ENCODE results near the gene PIEZO2.

Gene PIEZO2

GRCh38 chr18:10789180-10789579 is 360.2 kb downstream of the PIEZO2 start:
- TF ChIP-seq CTCF (IDR thresholded peaks at IDR 0.05; ENCODE audit: control insufficient read depth, insufficient read depth, low read depth, low read length, missing control alignments): no peak
- no peak for DNase-seq (ENCODE audit: low read depth)
- no peak overlapping the region for H3K4me3 ChIP-seq (ENCODE audit: control insufficient read depth, low read depth, low read length)

- DNase-seq (ENCODE audit: low read depth): peak; percentile 67
- TF ChIP-seq CTCF (IDR thresholded peaks at IDR 0.05; ENCODE audit: control insufficient read depth, insufficient read depth, low read depth, low read length, missing control alignments): peak; percentile 92
Measured at GRCh38 chr18:10787293-10787901, 362.0 kb downstream of the PIEZO2 start.

GRCh38 chr18:10785798-10786197 is 363.6 kb downstream of the PIEZO2 start:
- no peak overlapping the region for H3K4me3 ChIP-seq (ENCODE audit: control insufficient read depth, low read depth, low read length)
- TF ChIP-seq CTCF (IDR thresholded peaks at IDR 0.05; ENCODE audit: control insufficient read depth, insufficient read depth, low read depth, low read length, missing control alignments): no peak
- DNase-seq (ENCODE audit: low read depth): no peak

More at GRCh38 chr18:10787293-10787901, 362.0 kb downstream of the PIEZO2 start:
- no peak overlapping the region for H3K4me3 ChIP-seq (ENCODE audit: control insufficient read depth, low read depth, low read length)

- TF ChIP-seq CTCF (IDR thresholded peaks at IDR 0.05; ENCODE audit: control insufficient read depth, insufficient read depth, low read depth, low read length, missing control alignments): no peak
- DNase-seq (ENCODE audit: low read depth): no peak
- H3K4me3 ChIP-seq (ENCODE audit: control insufficient read depth, low read depth, low read length): no peak overlapping the region
Measured at GRCh38 chr18:10784596-10785202, 364.7 kb downstream of the PIEZO2 start.

GRCh38 chr18:10783941-10784340 is 365.4 kb downstream of the PIEZO2 start:
- no peak for DNase-seq (ENCODE audit: low read depth)
- TF ChIP-seq CTCF (IDR thresholded peaks at IDR 0.05; ENCODE audit: control insufficient read depth, insufficient read depth, low read depth, low read length, missing control alignments): no peak
- no peak overlapping the region for H3K4me3 ChIP-seq (ENCODE audit: control insufficient read depth, low read depth, low read length)

- no peak for DNase-seq (ENCODE audit: low read depth)
- no peak for TF ChIP-seq CTCF (IDR thresholded peaks at IDR 0.05; ENCODE audit: control insufficient read depth, insufficient read depth, low read depth, low read length, missing control alignments)
- H3K4me3 ChIP-seq (ENCODE audit: control insufficient read depth, low read depth, low read length): no peak overlapping the region
Measured at GRCh38 chr18:10776493-10776892, 372.9 kb downstream of the PIEZO2 start.
